Hematopoietic multipotent progenitor cell (in vitro differentiated cells): ENCODE data around the gene ESRRB. TPM values are rescaled to one million over a fixed set of nuclear protein-coding genes. Genes with fewer than 3 reads are reported as not detected.

Experiments used
- DNase-seq, 3 donors: peaks; one replicate each; pipeline ENCODE4 v3.0.0-alpha.2; 2011 to 2015; ENCODE audit warnings: low read depth in 2 of 3, low spot score in 2 of 3
- total RNA-seq: library from RNA; depleted of rRNA; stranded (reverse); fragments of >200 nt; gene quantifications from one replicate; pipeline ENCODE4 v1.2.3, GENCODE V29; 2012

The ESRRB gene
- total RNA-seq, 1 donor: under 0.01 TPM

DNA sequence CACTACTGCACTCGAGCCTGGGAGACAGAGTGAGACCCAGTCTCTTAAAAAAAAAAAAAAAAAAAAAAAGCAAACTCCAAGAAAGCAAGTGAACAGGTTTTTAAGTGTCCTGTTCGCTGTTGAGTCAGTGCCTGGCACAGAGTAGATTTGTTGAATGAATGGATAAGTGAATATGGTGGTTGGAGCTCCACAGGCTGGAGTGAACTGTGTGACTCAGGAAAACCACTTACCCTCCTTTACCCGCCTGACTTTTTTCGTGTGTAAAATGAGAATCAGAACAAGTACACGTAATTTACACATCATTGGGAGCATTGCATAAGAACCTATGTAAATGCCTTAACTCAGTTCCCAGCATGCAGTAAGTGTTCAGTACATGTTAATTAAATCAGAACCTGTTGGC, 24.0 kb upstream of the ESRRB start:
- DNase-seq: no peak

DNA sequence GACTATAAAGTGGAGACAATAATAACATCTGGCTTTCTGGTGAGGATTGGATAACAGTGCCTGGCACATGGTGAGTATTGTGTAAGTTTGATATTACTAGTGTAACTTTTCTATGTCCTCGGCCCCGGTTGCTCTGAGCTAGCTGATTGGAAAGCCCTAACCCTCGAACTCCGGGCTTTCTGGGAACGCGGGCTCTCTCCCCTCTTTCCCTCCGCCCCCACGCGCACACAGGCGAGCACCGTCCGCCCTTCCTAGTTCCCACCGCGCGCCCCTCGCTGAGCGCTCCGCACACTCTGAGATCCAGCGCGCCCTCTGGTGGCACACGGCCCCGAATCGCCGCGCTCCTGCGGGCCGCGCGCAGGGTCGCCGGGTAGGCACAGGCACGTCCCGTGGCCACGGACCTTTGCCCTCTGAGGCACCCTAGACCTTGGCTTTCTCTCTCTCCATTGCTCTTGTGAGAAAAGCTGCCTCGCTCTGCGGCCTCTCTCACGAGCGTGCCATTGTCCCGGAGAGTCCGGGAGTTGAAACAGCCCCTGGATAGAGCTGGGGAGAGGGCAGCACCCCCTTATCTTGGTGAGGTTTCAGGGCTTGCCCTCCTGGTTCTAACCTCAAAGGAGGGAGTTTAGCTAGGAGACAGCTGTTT, 23.2 kb upstream of the ESRRB start:
- DNase-seq: peak; percentile 2 to 70 (median 61)

GRCh38 chr14:76354310-76354709, 21.6 kb upstream of the ESRRB start:
- DNase-seq: no peak

DNA sequence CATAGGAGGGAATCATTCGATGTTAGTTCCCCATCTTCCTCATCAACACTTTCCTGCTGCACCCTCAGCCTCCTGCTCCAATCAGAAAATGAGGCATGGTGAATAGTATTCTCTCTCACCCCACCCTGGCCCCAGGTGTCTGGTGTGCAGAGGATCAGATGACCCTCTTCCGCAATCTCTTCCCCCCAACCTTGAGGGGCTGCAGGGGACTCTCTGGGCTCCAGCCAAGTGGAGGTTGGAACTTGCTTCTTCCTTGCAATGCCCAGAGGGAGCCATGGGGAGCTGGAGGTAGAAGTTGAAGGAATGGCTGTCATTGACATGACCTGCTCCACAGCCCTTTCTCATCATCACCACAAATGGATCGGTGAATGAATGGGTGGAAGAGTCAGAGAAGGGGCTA, 20.2 kb upstream of the ESRRB start:
- DNase-seq: no peak

- DNase-seq: no peak
Observed at GRCh38 chr14:76371066-76371465, 4.9 kb upstream of the ESRRB start.

DNA sequence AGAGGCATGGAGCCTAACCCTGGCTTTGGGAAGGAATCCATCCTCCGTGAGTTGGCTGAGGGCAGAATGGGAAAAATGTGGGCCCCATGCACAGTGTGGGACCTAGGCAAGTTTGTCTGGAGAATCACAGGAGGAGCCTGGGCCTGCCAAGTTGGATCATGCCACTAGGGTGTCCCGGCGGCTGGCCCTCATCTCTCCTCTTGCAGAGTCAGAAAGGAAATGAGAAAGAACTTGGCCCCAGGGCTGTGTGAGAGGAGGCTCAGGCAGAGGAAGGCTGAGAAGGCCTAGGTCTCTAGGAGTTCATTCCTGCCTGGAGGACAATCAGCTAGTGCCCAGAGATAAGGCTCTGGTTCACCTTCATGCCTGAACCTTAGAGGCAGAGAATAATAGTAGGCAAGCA, 2.5 kb upstream of the ESRRB start:
- no peak for DNase-seq

DNA sequence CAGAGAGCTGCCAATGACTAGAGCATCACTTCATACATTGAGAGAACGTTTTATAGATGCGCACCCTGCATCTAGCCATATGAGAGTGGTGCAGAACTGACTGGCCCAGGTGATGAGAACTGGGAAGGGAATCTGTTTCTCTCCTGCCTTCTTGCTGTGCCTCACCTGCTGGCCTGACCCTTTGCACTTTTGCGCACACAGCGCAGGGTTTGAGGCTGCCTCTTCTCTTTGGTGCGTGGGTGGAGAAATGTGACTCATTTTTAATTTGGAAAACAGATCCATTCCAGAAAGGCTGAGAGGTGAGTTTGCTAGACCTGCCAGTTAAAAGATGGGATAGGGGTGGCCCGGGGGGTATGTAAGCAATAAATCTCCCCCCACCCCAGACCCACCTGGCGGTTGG, 453 bp upstream of the ESRRB start:
- DNase-seq: no peak

DNA sequence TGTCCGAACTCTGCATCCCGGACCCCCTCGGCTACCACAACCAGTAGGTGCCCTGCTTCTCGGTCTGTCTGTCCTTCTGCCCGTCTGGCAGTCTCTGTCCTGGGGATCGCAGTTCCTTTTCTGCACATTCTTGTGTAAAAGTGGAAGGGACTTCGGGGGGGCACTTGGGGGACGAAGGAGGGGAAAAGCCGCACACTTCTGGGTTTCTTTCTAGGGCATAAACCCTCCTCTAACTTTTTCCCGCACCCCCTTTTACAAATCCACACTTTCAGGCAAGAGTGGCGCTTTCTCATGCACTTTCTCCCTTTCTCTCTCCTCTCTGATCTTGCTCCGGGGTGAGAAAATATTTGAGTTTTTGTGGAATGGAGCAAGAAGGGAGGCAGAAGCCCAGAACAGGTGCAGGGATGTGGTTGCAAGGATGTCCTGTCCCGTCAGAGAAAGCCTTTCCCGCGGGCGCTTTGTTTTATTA, 506 bp downstream of the ESRRB start:
- DNase-seq: peak in 1 of 3 donors; percentile 7

- peak in 1 of 3 donors; percentile 46 for DNase-seq
Observed at GRCh38 chr14:76376878-76377734, 1.2 kb downstream of the ESRRB start.

GRCh38 chr14:76377735-76378074, 1.8 kb downstream of the ESRRB start:
- no peak for DNase-seq

GRCh38 chr14:76380991-76381390, 5.1 kb downstream of the ESRRB start:
- DNase-seq: no peak

DNA sequence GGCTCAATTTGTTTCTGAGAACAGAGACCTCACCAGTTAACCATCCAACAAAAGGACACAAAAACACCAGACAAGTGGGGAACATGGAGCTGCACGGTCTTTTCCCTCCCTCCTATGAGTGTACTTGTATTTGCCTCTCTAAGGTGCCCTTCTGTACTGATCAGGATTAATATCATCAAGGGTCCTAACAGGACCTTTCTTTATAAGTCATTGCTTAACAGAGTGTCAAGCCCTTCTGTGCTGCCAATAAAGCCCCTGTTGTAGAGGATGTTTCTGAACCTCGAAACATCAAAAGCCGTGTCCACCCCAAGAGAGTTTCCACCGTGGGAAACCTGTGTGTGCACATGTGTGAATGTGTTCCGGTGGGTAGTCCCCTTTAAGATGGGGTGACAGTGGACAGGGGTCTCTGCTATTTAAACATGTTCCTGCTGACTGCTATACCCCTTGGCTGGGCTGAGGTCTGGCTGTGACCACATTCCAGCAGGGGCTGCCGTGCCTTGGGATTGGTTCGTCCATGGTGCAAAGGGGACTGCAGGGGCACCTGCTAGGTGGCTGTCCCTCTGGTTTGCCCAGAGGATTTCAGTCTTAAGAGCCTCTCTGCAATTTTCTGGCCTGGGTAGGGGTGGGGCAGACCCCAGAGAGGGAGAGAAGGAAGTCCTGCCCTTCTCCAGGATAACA, 6.0 kb downstream of the ESRRB start:
- DNase-seq: no peak

- DNase-seq: no peak
Observed at GRCh38 chr14:76382495-76382832, 6.5 kb downstream of the ESRRB start.

DNA sequence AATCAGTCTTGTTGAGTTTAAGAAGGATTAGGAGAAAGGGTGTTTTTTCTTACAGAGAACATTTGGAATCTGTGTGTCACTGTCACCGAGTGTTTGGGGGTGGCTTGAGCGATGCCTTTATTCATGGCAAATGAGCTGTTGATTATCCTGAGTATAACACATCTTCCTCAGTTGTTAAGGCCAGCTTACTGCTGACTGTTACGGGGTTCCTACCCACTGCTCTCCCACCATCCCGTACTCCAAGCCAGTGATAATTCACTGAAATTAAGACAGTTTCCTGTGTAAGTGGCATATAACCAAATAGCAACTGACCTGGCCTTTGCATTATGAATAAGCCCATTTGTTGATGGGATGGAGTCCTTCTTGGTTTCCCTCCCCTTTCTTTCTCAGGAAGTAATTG, 9.5 kb downstream of the ESRRB start:
- no peak for DNase-seq

GRCh38 chr14:76386944-76387782, 11.2 kb downstream of the ESRRB start:
- DNase-seq: peak; percentile 11 to 83 (median 58)

DNA sequence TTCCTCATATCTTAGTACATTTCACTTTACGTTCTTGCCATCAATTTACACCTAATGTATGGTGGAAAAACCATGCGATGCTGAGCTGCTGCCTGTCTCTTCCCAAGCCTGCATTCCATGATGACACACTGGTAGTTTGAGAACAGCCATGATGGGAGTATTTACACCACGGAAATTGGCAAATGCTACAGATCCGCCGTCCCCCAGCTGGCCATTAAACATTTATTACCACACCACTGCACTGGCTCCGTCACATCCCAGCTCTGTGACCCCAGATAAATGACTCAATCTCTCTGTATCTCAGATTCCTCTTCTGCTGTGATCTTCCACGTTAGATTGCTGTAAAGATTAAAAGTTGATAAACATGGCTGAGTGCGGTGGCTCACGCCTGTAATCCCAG, 13.9 kb downstream of the ESRRB start:
- no peak for DNase-seq

- DNase-seq: no peak
Observed at GRCh38 chr14:76390621-76391020, 14.7 kb downstream of the ESRRB start.

DNA sequence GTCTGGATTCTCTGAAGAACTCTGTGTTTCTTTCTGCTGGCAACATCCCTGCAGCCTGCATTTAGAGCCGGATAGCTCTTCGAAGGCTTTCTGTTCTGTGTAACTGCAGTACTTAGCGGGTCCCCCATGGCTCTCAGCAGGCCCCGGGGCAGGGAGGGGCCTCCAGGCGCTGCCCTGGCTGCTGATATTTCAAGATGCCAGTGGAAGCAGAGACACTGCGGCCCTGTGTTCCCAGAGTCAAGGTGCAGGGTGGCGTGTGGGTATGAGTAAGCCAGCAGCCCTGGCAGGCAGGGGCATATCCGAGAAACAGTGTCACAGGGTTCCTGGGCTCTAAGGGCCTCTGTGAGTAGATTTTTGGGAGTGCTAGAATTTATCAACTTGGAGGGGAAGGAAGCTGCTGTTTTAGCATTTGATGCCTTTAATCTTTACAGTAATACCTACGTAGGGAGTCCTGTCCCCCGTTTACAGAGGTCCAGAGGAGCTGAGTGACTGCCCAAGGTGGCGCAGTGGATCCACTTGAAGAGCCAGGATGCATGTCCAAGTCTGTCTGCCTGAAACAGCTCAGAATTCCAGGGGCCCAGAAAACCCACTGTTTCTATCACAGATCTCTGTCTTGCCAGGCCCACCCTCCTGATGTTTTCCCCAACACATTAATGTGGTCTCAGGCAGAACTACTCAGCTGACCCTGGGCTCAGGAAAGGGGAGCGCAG, 16.2 kb downstream of the ESRRB start:
- DNase-seq: no peak

DNA sequence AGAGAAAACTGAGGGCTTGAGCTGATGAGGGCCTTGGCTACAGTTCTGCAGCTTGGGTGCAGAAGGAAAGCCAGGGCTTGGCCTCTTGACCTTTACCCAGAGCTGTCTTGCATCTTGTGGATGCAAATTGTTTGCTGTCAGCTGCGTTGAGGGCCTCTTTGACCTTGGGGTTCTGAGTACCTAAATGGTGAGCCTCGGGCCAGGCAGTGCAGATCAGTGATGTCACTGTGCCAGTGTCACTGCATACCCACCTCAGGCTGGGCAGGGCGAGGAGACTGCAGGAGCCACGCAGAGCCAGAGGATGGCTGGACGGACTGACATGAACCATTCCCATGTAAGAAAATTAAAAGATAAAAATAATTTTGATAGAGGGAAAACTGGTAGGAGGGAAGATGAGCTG, 18.6 kb downstream of the ESRRB start:
- DNase-seq: no peak

- no peak for DNase-seq
Observed at GRCh38 chr14:76395161-76395560, 19.2 kb downstream of the ESRRB start.
